ENCODE data around the gene IGFLR1.

DNA sequence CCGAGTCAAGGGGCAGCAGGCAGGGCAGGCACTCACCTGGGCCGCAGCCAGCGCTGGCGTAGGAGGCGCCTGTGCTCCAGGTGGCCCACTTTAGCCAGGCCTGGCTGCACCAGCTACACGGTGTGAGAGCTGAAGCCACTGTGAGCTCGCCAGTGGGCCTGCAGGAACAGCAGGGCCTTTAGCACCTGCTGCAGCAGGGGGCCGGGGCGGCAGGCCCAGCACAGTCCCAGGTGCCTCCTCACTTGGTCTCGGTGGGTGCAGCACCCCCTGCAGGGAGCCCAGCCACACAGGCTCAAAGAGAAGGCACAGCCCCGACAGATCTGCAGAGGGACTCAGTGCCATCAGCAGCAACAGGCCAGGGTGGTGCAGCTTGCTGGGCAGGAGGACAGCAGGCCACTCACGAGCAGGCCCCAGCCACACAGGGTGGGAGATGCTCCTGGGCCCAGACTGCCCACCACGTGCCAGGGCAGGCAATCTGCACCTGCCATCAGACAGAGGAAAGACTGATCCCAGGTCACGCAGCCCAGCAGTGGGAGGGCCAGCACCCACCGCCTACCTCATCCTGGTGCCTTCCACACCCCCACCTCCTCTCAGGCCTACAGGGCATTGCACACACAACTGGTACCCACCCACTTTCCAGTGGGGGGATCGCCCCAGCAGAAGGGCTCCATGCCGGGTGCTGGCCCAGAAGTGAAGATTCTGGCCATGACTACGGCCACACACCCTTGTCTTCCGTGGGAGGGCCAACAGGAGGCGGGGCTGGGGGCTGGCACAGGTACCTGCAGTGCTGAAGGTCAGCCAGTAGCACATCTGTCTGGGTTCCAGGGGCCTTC is 48.9 kb upstream of the IGFLR1 start:
- TF ChIP-seq ZNF23 (CRISPR knock-in tag; IDR thresholded peaks at IDR 0.05) (no peak), ELF1 (tag; IDR thresholded peaks at IDR 0.05) (no peak)
